SK-N-SH treated with all-trans-retinoic acid at 6 μM for 48 hours (cell line): ENCODE data around the gene NGFR.

Experiments
- ATAC-seq: fragments of 200-7000 bp; cut with Tn5 transposase; 3 replicates; pipeline ENCODE4 v1.9.1; 2020; ENCODE audit warnings: mild to moderate bottlenecking, moderate library complexity
- ARNTL ChIP-seq: fragments of 450-650 bp; formaldehyde crosslinking; IDR thresholded peaks from 2 replicates; pipeline ENCODE4 v1.5.0; 2020; ENCODE audit warnings: low read depth, mild to moderate bottlenecking, moderate library complexity, borderline replicate concordance
- BACH2 ChIP-seq: fragments of 250-450 bp; sonication (Bioruptor Pico); IDR thresholded peaks from 2 replicates; pipeline ENCODE4 v1.9.0; 2021; ENCODE audit warnings: mild to moderate bottlenecking, borderline replicate concordance
- CSDC2 ChIP-seq: fragments of 250-450 bp; sonication (Bioruptor Pico); IDR thresholded peaks from 2 replicates; pipeline ENCODE4 v1.5.0; 2020; ENCODE audit warnings: mild to moderate bottlenecking, moderate library complexity
- CSRNP3 ChIP-seq: fragments of 250-450 bp; sonication (Bioruptor Pico); IDR thresholded peaks from 2 replicates; pipeline ENCODE4 v1.5.1; 2021; ENCODE audit warnings: mild to moderate bottlenecking, moderate library complexity
- ESRRG ChIP-seq: fragments of 250-450 bp; sonication (Bioruptor Pico); IDR thresholded peaks from 2 replicates; pipeline ENCODE4 v1.6.1; 2021; ENCODE audit warnings: mild to moderate bottlenecking
- GLIS3 ChIP-seq: fragments of 250-450 bp; sonication (Bioruptor Pico); IDR thresholded peaks from 2 replicates; pipeline ENCODE4 v1.5.0; 2020; ENCODE audit warnings: mild to moderate bottlenecking, moderate library complexity
- ISL1 ChIP-seq: fragments of 250-450 bp; sonication (Bioruptor Pico); IDR thresholded peaks from 2 replicates; pipeline ENCODE4 v2.1.2; 2022; ENCODE audit warnings: mild to moderate bottlenecking, moderate library complexity
- OSR1 ChIP-seq: fragments of 250-450 bp; sonication (Bioruptor Pico); IDR thresholded peaks from 2 replicates; pipeline ENCODE4 v1.8.0; 2022; ENCODE audit warnings: moderate library complexity, mild to moderate bottlenecking, inconsistent platforms
- PATZ1 ChIP-seq: fragments of 250-450 bp; sonication (Bioruptor Pico); IDR thresholded peaks from 2 replicates; pipeline ENCODE4 v1.8.0; 2020; ENCODE audit warnings: mild to moderate bottlenecking, moderate library complexity, borderline replicate concordance
- PPARA ChIP-seq: fragments of 250-450 bp; sonication (Bioruptor Pico); IDR thresholded peaks from 2 replicates; pipeline ENCODE4 v1.5.0; 2020; ENCODE audit warnings: mild to moderate bottlenecking, borderline replicate concordance
- RARB ChIP-seq: fragments of 250-450 bp; sonication (Bioruptor Pico); IDR thresholded peaks from 2 replicates; pipeline ENCODE4 v1.8.0; 2021; ENCODE audit warnings: mild to moderate bottlenecking, moderate library complexity
- SNAI2 ChIP-seq: fragments of 250-450 bp; sonication (Bioruptor Pico); IDR thresholded peaks from 2 replicates; pipeline ENCODE4 v1.5.0; 2020; ENCODE audit warnings: mild to moderate bottlenecking, moderate library complexity
- TCF4 ChIP-seq: fragments of 250-450 bp; sonication (Bioruptor Pico); IDR thresholded peaks from 2 replicates; pipeline ENCODE4 v1.8.0; 2021; ENCODE audit warnings: mild to moderate bottlenecking, moderate library complexity, borderline replicate concordance
- TOX ChIP-seq: fragments of 250-450 bp; sonication (Bioruptor Pico); IDR thresholded peaks from 2 replicates; pipeline ENCODE4 v1.8.0; 2021; ENCODE audit warnings: mild to moderate bottlenecking, moderate library complexity, borderline replicate concordance
- TSHZ2 ChIP-seq: fragments of 250-450 bp; sonication (Bioruptor Pico); IDR thresholded peaks from 2 replicates; pipeline ENCODE4 v1.5.0; 2020; ENCODE audit warnings: mild to moderate bottlenecking, moderate library complexity
- ZC3H10 ChIP-seq: fragments of 250-450 bp; sonication (Bioruptor Pico); IDR thresholded peaks from 2 replicates; pipeline ENCODE4 v1.5.1; 2021; ENCODE audit warnings: mild to moderate bottlenecking, moderate library complexity
- ZFP3 ChIP-seq: fragments of 250-450 bp; sonication (Bioruptor Pico); IDR thresholded peaks from 2 replicates; pipeline ENCODE4 v1.5.0; 2020; ENCODE audit warnings: mild to moderate bottlenecking, moderate library complexity
- ZFP30 ChIP-seq: fragments of 450-650 bp; formaldehyde crosslinking; IDR thresholded peaks from 2 replicates; pipeline ENCODE4 v1.5.0; 2022; ENCODE audit warnings: mild to moderate bottlenecking, moderate library complexity
- ZNF565 ChIP-seq: fragments of 450-650 bp; formaldehyde crosslinking; conservative IDR thresholded peaks from 2 replicates; pipeline ENCODE4 v1.5.0; 2020; ENCODE audit warnings: low read depth, mild to moderate bottlenecking, moderate library complexity
- ZNF70 ChIP-seq: fragments of 450-650 bp; formaldehyde crosslinking; IDR thresholded peaks from 2 replicates; pipeline ENCODE4 v1.5.0; 2020; ENCODE audit warnings: mild to moderate bottlenecking, moderate library complexity
- ZNF8 ChIP-seq: fragments of 450-650 bp; formaldehyde crosslinking; IDR thresholded peaks from 2 replicates; pipeline ENCODE4 v1.5.0; 2020; ENCODE audit warnings: mild to moderate bottlenecking, moderate library complexity
- TF ChIP-seq, protein P1 (sequence below): fragments of 250-450 bp; sonication (Bioruptor Pico); IDR thresholded peaks from 2 replicates; pipeline ENCODE4 v1.5.1; 2020; ENCODE audit warnings: low read depth, mild to moderate bottlenecking, moderate library complexity

The NGFR gene

GRCh38 chr17:49472527-49472926, 22.6 kb upstream of the NGFR start:
- ATAC-seq: no peak
- TF ChIP-seq ZNF8 (CRISPR knock-in tag) (no peak), ZFP3 (CRISPR knock-in tag) (no peak), PPARA (CRISPR knock-in tag) (no peak), ARNTL (no peak), ZC3H10 (CRISPR knock-in tag) (no peak), TCF4 (CRISPR knock-in tag) (no peak), OSR1 (CRISPR knock-in tag) (no peak), SNAI2 (no peak)
- TF ChIP-seq, protein P1, sequence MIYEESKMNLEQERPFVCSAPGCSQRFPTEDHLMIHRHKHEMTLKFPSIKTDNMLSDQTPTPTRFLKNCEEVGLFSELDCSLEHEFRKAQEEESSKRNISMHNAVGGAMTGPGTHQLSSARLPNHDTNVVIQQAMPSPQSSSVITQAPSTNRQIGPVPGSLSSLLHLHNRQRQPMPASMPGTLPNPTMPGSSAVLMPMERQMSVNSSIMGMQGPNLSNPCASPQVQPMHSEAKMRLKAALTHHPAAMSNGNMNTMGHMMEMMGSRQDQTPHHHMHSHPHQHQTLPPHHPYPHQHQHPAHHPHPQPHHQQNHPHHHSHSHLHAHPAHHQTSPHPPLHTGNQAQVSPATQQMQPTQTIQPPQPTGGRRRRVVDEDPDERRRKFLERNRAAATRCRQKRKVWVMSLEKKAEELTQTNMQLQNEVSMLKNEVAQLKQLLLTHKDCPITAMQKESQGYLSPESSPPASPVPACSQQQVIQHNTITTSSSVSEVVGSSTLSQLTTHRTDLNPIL (CRISPR knock-in tag): no peak
- TF ChIP-seq, all 23 proteins: peak for 0

DNA sequence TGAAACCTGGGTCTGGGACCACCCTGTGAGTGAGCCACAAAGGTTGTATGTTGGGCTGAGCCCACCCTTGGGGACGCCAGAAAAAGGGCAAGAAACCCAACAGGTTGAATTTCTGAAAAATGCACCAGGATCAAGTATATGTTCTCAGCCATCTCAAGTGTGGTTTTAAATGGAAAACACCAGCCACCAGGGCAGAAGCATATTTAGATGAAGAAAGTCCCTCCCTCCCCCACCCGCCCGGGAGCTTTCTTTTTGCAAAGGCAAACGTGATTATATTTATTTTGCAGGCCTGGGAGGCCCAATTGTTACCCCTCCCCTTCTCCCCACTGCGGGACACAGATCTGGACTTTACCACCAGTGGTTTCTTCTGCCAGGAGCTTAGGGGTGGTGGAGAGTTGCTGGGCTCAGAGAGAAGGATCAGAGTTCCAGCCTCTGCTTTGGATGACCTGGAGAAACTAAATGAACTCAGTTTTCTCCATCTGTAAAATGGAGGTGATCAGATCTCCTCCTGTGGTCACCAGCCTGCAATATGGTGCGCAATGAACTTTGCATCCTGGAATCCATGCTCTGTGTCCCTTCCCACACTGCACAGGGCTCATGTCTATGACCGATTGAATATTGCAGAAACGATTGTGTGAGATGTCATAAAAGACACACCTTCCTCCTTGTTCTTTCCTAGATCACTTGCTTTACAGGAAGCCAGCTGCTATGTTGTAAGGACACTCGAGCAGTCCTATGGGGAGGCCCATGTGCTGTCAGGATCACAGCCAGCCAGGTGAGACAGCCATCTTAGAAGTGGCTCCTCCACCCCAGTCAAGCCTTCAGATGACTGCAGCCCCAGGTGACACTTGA, 21.0 kb upstream of the NGFR start:
- no peak for ATAC-seq
- no peak for TF ChIP-seq TOX (CRISPR knock-in tag)
- TF ChIP-seq CSRNP3: no peak
- no peak for TF ChIP-seq TSHZ2 (CRISPR knock-in tag)
- no peak for TF ChIP-seq CSDC2 (CRISPR knock-in tag)
- TF ChIP-seq PATZ1 (CRISPR knock-in tag): no peak
- TF ChIP-seq RARB (CRISPR knock-in tag): no peak
- TF ChIP-seq BACH2 (CRISPR knock-in tag): no peak
- TF ChIP-seq, protein P1 (CRISPR knock-in tag): no peak
- no peak for TF ChIP-seq TCF4 (CRISPR knock-in tag)
- no peak for TF ChIP-seq PPARA (CRISPR knock-in tag)
- no peak for TF ChIP-seq OSR1 (CRISPR knock-in tag)
- TF ChIP-seq ZNF70: no peak
- no peak for TF ChIP-seq ESRRG (CRISPR knock-in tag)
- no peak for TF ChIP-seq SNAI2
- no peak for TF ChIP-seq ZFP30 (CRISPR knock-in tag)
- no peak for TF ChIP-seq ZNF565 (CRISPR knock-in tag)
- TF ChIP-seq ISL1 (CRISPR knock-in tag): no peak
- TF ChIP-seq ZC3H10 (CRISPR knock-in tag): no peak
- no peak for TF ChIP-seq ZNF8 (CRISPR knock-in tag)

DNA sequence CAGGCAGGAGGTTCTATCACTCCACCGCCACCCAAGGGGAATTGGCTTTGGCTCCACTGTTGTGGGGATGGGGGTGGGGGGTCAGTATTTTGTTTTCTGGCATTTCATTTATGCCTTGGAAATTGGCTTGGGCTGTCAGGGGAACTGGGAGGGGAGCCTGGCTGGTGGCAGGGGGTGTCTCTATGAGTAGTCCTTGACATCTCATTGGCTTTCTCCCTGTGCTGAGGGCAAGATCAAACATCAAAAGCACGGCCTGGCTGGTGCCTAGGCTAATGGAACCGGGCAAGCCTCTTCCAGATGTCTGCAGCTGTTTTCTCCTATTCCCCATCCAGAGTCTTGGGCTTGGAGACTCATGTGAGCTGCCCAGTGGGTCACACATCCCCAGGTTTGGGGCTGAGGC, 17.4 kb upstream of the NGFR start:
- no peak for TF ChIP-seq BACH2 (CRISPR knock-in tag)
- no peak for TF ChIP-seq PATZ1 (CRISPR knock-in tag)
- no peak for TF ChIP-seq ESRRG (CRISPR knock-in tag)
- no peak for TF ChIP-seq CSDC2 (CRISPR knock-in tag)
- TF ChIP-seq GLIS3 (CRISPR knock-in tag): no peak
- no peak for TF ChIP-seq ZNF565 (CRISPR knock-in tag)
- no peak for TF ChIP-seq ARNTL
- no peak for ATAC-seq
